ENCODE measurements around the gene CNPY2.
"Not testable (repeated sequence)": the region's sequence is repeated elsewhere in the genome, so short reads cannot be mapped to it uniquely, and the experiment has no call there.

Gene CNPY2

DNA sequence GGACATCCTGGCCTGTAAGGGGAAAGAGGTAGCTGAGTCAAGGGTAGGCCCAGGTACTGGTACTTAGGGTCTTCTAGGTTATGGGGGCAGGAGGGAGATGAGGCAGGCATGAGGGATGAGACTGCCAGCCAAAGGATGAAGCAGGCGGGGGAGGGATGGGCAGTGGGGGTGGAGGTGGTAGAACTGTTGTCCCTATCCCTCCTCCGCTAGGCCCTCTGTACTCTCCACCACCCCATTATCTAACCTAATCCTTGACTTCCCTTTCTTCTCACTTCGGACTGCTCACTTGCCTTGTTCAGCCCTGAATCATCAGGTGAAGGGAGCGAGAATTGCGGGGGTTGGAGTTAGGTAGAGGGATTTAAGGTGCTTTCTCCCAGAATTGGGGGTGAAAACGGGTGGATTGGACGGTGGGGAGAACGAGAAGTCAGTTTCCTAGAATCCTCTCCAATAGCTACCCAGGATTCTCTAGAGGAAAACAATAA lies 17.4 kb upstream of the CNPY2 start:
- no peak for DNase-seq (ENCODE audit: low read depth)
- TF ChIP-seq, protein P1, sequence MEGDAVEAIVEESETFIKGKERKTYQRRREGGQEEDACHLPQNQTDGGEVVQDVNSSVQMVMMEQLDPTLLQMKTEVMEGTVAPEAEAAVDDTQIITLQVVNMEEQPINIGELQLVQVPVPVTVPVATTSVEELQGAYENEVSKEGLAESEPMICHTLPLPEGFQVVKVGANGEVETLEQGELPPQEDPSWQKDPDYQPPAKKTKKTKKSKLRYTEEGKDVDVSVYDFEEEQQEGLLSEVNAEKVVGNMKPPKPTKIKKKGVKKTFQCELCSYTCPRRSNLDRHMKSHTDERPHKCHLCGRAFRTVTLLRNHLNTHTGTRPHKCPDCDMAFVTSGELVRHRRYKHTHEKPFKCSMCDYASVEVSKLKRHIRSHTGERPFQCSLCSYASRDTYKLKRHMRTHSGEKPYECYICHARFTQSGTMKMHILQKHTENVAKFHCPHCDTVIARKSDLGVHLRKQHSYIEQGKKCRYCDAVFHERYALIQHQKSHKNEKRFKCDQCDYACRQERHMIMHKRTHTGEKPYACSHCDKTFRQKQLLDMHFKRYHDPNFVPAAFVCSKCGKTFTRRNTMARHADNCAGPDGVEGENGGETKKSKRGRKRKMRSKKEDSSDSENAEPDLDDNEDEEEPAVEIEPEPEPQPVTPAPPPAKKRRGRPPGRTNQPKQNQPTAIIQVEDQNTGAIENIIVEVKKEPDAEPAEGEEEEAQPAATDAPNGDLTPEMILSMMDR (conservative IDR thresholded peaks at IDR 0.05; ENCODE audit: low read length): no peak
- peak overlapping the region; percentile 78 for H3K4me3 ChIP-seq (ENCODE audit: low read length)

- DNase-seq (ENCODE audit: low read depth): no peak
- peak overlapping the region; percentile 78 for H3K4me3 ChIP-seq (ENCODE audit: low read length)
- TF ChIP-seq, protein P1 (conservative IDR thresholded peaks at IDR 0.05; ENCODE audit: low read length): no peak
These were observed 16.9 kb upstream of the CNPY2 start for GRCh38 chr12:56332512-56333196.

GRCh38 chr12:56330936-56331490 lies 15.2 kb upstream of the CNPY2 start:
- H3K4me3 ChIP-seq (ENCODE audit: low read length): no peak overlapping the region
- TF ChIP-seq, protein P1 (conservative IDR thresholded peaks at IDR 0.05; ENCODE audit: low read length): no peak
- DNase-seq (ENCODE audit: low read depth): no peak

GRCh38 chr12:56326533-56326932 lies 10.7 kb upstream of the CNPY2 start:
- no peak overlapping the region for H3K4me3 ChIP-seq (ENCODE audit: low read length)
- TF ChIP-seq, protein P1 (conservative IDR thresholded peaks at IDR 0.05; ENCODE audit: low read length): no peak
- DNase-seq (ENCODE audit: low read depth): no peak

DNA sequence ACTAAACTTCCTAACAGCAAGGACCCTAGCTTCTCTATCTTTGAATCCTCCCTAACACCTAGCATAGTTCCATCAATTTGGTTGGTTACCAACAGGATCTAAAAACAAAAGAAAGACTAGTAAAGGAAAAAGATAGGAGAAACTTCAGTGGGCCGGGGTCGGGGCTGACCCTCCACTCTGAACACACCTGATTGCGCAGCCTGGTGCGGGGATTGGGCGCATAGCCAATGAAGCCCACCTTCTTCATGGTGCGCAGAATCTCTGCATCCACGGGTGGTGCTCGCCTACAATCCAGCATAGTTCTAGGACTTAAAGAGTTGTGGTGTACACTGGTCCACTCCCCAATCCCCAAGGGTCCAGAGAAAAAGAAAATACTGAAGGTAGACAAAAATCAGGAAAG lies 10.3 kb upstream of the CNPY2 start:
- DNase-seq (ENCODE audit: low read depth): no peak
- TF ChIP-seq, protein P1 (conservative IDR thresholded peaks at IDR 0.05; ENCODE audit: low read length): no peak
- no peak overlapping the region for H3K4me3 ChIP-seq (ENCODE audit: low read length)

GRCh38 chr12:56324206-56324605 lies 8.4 kb upstream of the CNPY2 start:
- no peak overlapping the region for H3K4me3 ChIP-seq (ENCODE audit: low read length)
- TF ChIP-seq, protein P1 (conservative IDR thresholded peaks at IDR 0.05; ENCODE audit: low read length): no peak
- no peak for DNase-seq (ENCODE audit: low read depth)

- not testable (repeated sequence) for DNase-seq (ENCODE audit: low read depth); H3K4me3 ChIP-seq (ENCODE audit: low read length)
These were observed 5.8 kb upstream of the CNPY2 start for GRCh38 chr12:56321610-56322009.
